NCI-H69 (cell line): ENCODE data around the gene TAF4B.

Experiments
- DNase-seq: peaks from one replicate; lab custom pipeline; 2025; lab: John Stamatoyannopoulos, UW

The TAF4B gene

GRCh38 chr18:26304511-26304910 is 78.3 kb downstream of the TAF4B start:
- no peak for DNase-seq

GRCh38 chr18:26307161-26307773 is 81.0 kb downstream of the TAF4B start:
- peak; percentile 74 for DNase-seq

- no peak for DNase-seq
Observed at GRCh38 chr18:26309281-26309680, 83.0 kb downstream of the TAF4B start.

- DNase-seq, result peak; percentile 59
Observed at GRCh38 chr18:26312199-26312598, 86.0 kb downstream of the TAF4B start.

GRCh38 chr18:26317398-26317797 is 91.2 kb downstream of the TAF4B start:
- DNase-seq, result no peak

GRCh38 chr18:26320686-26321085 is 94.4 kb downstream of the TAF4B start:
- peak; percentile 40 for DNase-seq

GRCh38 chr18:26322890-26323653 is 96.8 kb downstream of the TAF4B start:
- no peak for DNase-seq

GRCh38 chr18:26325771-26326170 is 99.5 kb downstream of the TAF4B start:
- DNase-seq, result no peak

- DNase-seq, result no peak
Observed at GRCh38 chr18:26327062-26327461, 100.8 kb downstream of the TAF4B start.

GRCh38 chr18:26332991-26333390 is 106.7 kb downstream of the TAF4B start:
- no peak for DNase-seq

GRCh38 chr18:26335156-26335555 is 108.9 kb downstream of the TAF4B start:
- no peak for DNase-seq

GRCh38 chr18:26335571-26336487 is 109.6 kb downstream of the TAF4B start:
- no peak for DNase-seq

GRCh38 chr18:26336572-26336971 is 110.3 kb downstream of the TAF4B start:
- peak; percentile 17 for DNase-seq

- no peak for DNase-seq
Observed at GRCh38 chr18:26342646-26343045, 116.4 kb downstream of the TAF4B start.

- DNase-seq, result no peak
Observed at GRCh38 chr18:26350961-26351360, 124.7 kb downstream of the TAF4B start.

- no peak for DNase-seq
Observed at GRCh38 chr18:26356045-26356785, 130.0 kb downstream of the TAF4B start.

- no peak for DNase-seq
Observed at GRCh38 chr18:26357960-26358359, 131.7 kb downstream of the TAF4B start.

- no peak for DNase-seq
Observed at GRCh38 chr18:26362021-26362420, 135.8 kb downstream of the TAF4B start.

- DNase-seq, result no peak
Observed at GRCh38 chr18:26367425-26367824, 141.2 kb downstream of the TAF4B start.

- DNase-seq, result no peak
Observed at GRCh38 chr18:26370037-26370436, 143.8 kb downstream of the TAF4B start.

- DNase-seq, result no peak
Observed at GRCh38 chr18:26376105-26376504, 149.9 kb downstream of the TAF4B start.

- no peak for DNase-seq
Observed at GRCh38 chr18:26378701-26379100, 152.5 kb downstream of the TAF4B start.
